Lung (tissue), 12 donors: ENCODE results near the gene OPA1. TPM values are rescaled to one million over a fixed set of nuclear protein-coding genes. Genes with fewer than 3 reads are reported as not detected.

Source experiments
- ATAC-seq: fragments of 200-7000 bp; cut with Tn5 transposase; one replicate; pipeline ENCODE4 v1.9.1; 2020; ENCODE audit warnings: moderate number of reproducible peaks; ENCODE audit not compliant: insufficient read depth, low FRiP score
- DNase-seq, 3 donors: peaks; one replicate each; pipeline ENCODE4 v3.0.0-alpha.2; 2013 to 2017
- H3K27ac ChIP-seq, 2 donors: one replicate each; pipeline ENCODE4 v1.5.1; 2013; ENCODE audit warnings: mild to moderate bottlenecking in 2 of 2, moderate library complexity in 2 of 2, control low read depth in 1 of 2, inconsistent platforms in 1 of 2, low read depth in 1 of 2, low read length in 1 of 2
- H3K27me3 ChIP-seq, 3 donors: one replicate each; pipeline ENCODE4 v1.5.1; 2013; ENCODE audit warnings: low read length in 2 of 3; ENCODE audit not compliant: control insufficient read depth in 3 of 3, insufficient read depth in 3 of 3
- H3K36me3 ChIP-seq, 4 donors: one replicate each; pipeline ENCODE4 v1.5.1; 2013; ENCODE audit warnings: low read length in 4 of 4, mild to moderate bottlenecking in 1 of 4, moderate library complexity in 1 of 4; ENCODE audit not compliant: control insufficient read depth in 4 of 4, insufficient read depth in 4 of 4
- H3K4me1 ChIP-seq, 5 donors: one replicate each; pipeline ENCODE4 v1.5.1; 2013; ENCODE audit warnings: low read length in 5 of 5, mild to moderate bottlenecking in 2 of 5, moderate library complexity in 1 of 5; ENCODE audit not compliant: control insufficient read depth in 5 of 5, insufficient read depth in 5 of 5
- H3K4me3 ChIP-seq: one replicate; pipeline ENCODE4 v1.5.1; 2013; ENCODE audit warnings: mild to moderate bottlenecking, control low read depth, moderate library complexity
- H3K9ac ChIP-seq, 2 donors: one replicate each; pipeline ENCODE4 v1.5.1; 2013; ENCODE audit warnings: low read length in 2 of 2, control low read depth in 1 of 2; ENCODE audit not compliant: insufficient read depth in 1 of 2
- H3K9me3 ChIP-seq, 4 donors: one replicate each; pipeline ENCODE4 v1.5.1; 2013; ENCODE audit warnings: low read length in 3 of 4, mild to moderate bottlenecking in 1 of 4, moderate library complexity in 1 of 4; ENCODE audit not compliant: control insufficient read depth in 4 of 4, insufficient read depth in 3 of 4
- CTCF ChIP-seq: IDR thresholded peaks from 2 replicates; pipeline ENCODE4 v1.5.1; 2012; ENCODE audit warnings: mild to moderate bottlenecking; ENCODE audit errors: control extremely low read depth, extremely low read depth
- WGBS, 2 donors: extraction: QIAGEN DNeasy Blood & Tissue Kit; methylation state at CpG; one replicate each; pipeline ENCODE4 v1.1.7; 2013; 5-methylcytosine and 5-hydroxymethylcytosine counted together
- polyA plus RNA-seq, 2 donors: library from polyadenylated mRNA; stranded (reverse); fragments of 200-250 nt; gene quantifications; one replicate each; pipeline ENCODE4 v1.2.1, GENCODE V29; 2013
- total RNA-seq, 2 donors: library from RNA; depleted of rRNA in 1 of 2; stranded (reverse); fragments of >200 nt in 1 of 2; gene quantifications; one replicate each; pipeline ENCODE4 v1.2.1, GENCODE V29; 2014 to 2021
- donor health status: control.
- donor health status: control.
- donor health status: Bipolar disorder and iron deficiency.
- donor health status: healthy.
- donor health status: DM: yes; HTN: yes; CAD: no.

The OPA1 gene
- total and polyA plus RNA-seq, 4 donors, result 8.8 to 54.2 (median 29.0) TPM

- H3K4me1 ChIP-seq, result no peaks in the 10 kb centered on the region
- no peak overlapping the region for H3K27ac ChIP-seq
- peaks cover 6 to 36% (median 15%) of the 10 kb centered on the region in 4 donors for H3K36me3 ChIP-seq
- no peak overlapping the region for H3K9ac ChIP-seq
- DNase-seq, result no peak
- no peak overlapping the region for H3K4me3 ChIP-seq
- 83 to 92% methylated on average over 3 of the region's 3 CpGs for WGBS, 2 donors
- no peak for TF ChIP-seq CTCF
- H3K9me3 ChIP-seq, result no peaks in the 10 kb centered on the region
- no peak for ATAC-seq
- H3K27me3 ChIP-seq, result no peaks in the 10 kb centered on the region
These were observed 45.8 kb downstream of the OPA1 start for GRCh38 chr3:193638833-193639232.

DNA sequence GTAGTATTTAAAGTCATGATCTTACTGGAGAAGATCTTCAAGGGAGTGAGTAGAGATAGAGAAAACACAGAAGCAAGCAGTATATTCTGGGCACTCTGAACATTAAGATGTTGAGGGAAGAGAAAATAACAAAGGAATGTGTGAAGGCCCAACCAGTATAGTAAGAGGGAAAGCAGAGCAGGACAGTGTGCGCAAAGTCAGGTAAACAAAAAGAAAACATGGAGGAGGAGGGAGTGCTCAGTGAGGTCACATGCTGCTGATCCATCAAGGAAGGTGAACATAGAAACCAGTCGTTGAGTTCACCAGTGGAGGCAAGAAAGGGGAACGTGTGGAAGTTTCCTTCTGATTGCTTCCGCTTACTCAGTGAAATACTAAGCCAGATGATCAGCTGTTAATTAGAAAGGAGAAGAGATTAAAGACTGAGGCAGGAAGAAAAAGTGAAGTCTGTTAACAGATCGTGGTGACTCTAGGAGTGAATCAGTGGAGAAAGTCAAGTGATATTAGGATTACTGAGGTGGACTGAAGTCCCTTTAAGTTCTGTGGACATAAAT, 47.2 kb downstream of the OPA1 start:
- no peak overlapping the region for H3K9ac ChIP-seq
- DNase-seq (no peak), ATAC-seq (no peak)
- H3K9me3 ChIP-seq, result no peaks in the 10 kb centered on the region
- peaks cover 0 to 2% (median 0%) of the 10 kb centered on the region in 5 donors for H3K4me1 ChIP-seq
- H3K4me3 ChIP-seq, result no peak overlapping the region
- H3K27me3 ChIP-seq, result no peaks in the 10 kb centered on the region
- no peak for TF ChIP-seq CTCF
- 55 to 76% methylated on average over 5 of the region's 5 CpGs for WGBS, 2 donors
- H3K27ac ChIP-seq, result no peak overlapping the region
- peaks cover 6 to 40% (median 19%) of the 10 kb centered on the region in 4 donors for H3K36me3 ChIP-seq

DNA sequence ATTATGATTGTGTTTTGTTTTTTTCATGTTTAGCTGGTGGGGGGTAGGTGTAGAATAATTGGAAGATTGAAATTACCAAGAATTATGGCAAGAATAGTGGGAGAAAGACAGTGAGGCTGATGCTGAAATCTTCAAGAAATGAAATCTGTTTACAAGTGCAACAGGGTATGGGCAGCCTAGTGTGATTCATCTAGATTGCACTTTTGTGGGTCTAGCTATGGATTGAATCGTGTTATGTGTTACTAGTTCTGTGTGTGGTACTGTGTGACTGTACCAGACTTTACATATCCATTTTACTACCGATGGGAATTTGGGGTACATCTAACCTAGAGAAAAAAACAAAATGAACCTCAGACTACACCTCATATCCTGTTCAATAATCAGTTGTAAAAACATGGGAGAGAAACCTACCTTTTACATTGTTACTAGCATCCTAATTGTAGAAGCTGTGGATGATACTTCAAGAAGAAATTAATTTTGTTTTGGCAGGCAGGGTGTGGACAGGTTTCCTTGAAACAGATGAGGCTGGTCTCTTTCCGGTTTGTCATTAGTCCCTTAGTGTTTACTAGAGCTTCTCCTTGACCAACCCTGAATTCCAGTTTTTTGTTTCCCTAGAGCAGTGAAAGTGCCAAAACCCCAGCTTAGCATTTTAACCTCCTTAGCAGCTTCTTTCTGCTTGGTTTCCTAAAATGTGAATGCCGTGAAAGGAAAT, 47.9 kb downstream of the OPA1 start:
- TF ChIP-seq CTCF, result no peak
- H3K4me1 ChIP-seq, result peaks cover 0 to 2% (median 0%) of the 10 kb centered on the region in 5 donors
- no peaks in the 10 kb centered on the region for H3K9me3 ChIP-seq
- peaks cover 6 to 43% (median 19%) of the 10 kb centered on the region in 4 donors for H3K36me3 ChIP-seq
- H3K9ac ChIP-seq, result no peak overlapping the region
- ATAC-seq, result no peak
- no peak for DNase-seq
- no peaks in the 10 kb centered on the region for H3K27me3 ChIP-seq
- H3K4me3 ChIP-seq, result no peak overlapping the region
- WGBS, 2 donors, result 84 to 88% methylated on average over 4 of the region's 4 CpGs
- H3K27ac ChIP-seq, result no peak overlapping the region
